Chondrocyte (in vitro differentiated cells): ENCODE measurements around the gene CD8A. TPM values are rescaled to one million over a fixed set of nuclear protein-coding genes. Genes with fewer than 3 reads are reported as not detected.

Experiments
- DNase-seq: peaks from one replicate; pipeline ENCODE4 v3.0.0; 2021; ENCODE audit warnings: mixed read lengths, low spot score
- H3K27ac Mint-ChIP-seq: one replicate; pipeline ENCODE4 v1.8.0; 2021; ENCODE audit warnings: mild to moderate bottlenecking, moderate library complexity, mixed read lengths; ENCODE audit not compliant: unreplicated experiment
- H3K27me3 Mint-ChIP-seq: 2 replicates; pipeline ENCODE4 v1.8.0; 2021; ENCODE audit warnings: low read depth, mixed read lengths
- H3K36me3 Mint-ChIP-seq: 2 replicates; pipeline ENCODE4 v1.8.0; 2021; ENCODE audit warnings: low read depth, mixed read lengths
- H3K4me1 Mint-ChIP-seq: 2 replicates; pipeline ENCODE4 v1.8.0; 2021; ENCODE audit warnings: low read depth, mild to moderate bottlenecking, mixed read lengths
- H3K4me3 Mint-ChIP-seq: one replicate; pipeline ENCODE4 v1.8.0; 2021; ENCODE audit warnings: mild to moderate bottlenecking, moderate library complexity, mixed read lengths; ENCODE audit not compliant: unreplicated experiment
- H3K9me3 Mint-ChIP-seq: 2 replicates; pipeline ENCODE4 v1.8.0; 2021; ENCODE audit warnings: low read depth, mixed read lengths
- CTCF ChIP-seq: fragments of 200-600 bp; sonication (generic); IDR thresholded peaks from 2 replicates; pipeline ENCODE4 v1.5.0; 2021; ENCODE audit warnings: antibody characterized with exemption, mild to moderate bottlenecking, moderate library complexity
- total RNA-seq: library from RNA; stranded (reverse); gene quantifications from 3 replicates; pipeline ENCODE4 v1.2.1, GENCODE V29; 2021

The CD8A gene
- total RNA-seq, 1 donor from 2014 or later = not detected

- Mint-ChIP-seq H3K9me3 (no peaks in the 10 kb centered on the region), H3K27ac (no peak overlapping the region), H3K4me1 (no peaks in the 10 kb centered on the region), H3K36me3 (peaks cover 24% of the 10 kb centered on the region), H3K4me3 (no peak overlapping the region), H3K27me3 (no peaks in the 10 kb centered on the region)
- DNase-seq = no peak
- no peak for TF ChIP-seq CTCF
Measured at GRCh38 chr2:86772611-86773010, 18.1 kb downstream of the CD8A start.

- TF ChIP-seq CTCF = no peak
- peaks cover 25% of the 10 kb centered on the region for H3K36me3 Mint-ChIP-seq
- DNase-seq = no peak
- no peaks in the 10 kb centered on the region for H3K9me3 Mint-ChIP-seq
- H3K4me1 Mint-ChIP-seq = no peaks in the 10 kb centered on the region
- H3K27me3 Mint-ChIP-seq = no peaks in the 10 kb centered on the region
- H3K4me3 Mint-ChIP-seq = no peak overlapping the region
- no peak overlapping the region for H3K27ac Mint-ChIP-seq
Measured at GRCh38 chr2:86770816-86771301, 19.9 kb downstream of the CD8A start.

GRCh38 chr2:86769838-86770237 lies 20.9 kb downstream of the CD8A start:
- TF ChIP-seq CTCF = no peak
- Mint-ChIP-seq H3K9me3 (no peaks in the 10 kb centered on the region), H3K36me3 (peaks cover 25% of the 10 kb centered on the region), H3K4me3 (no peak overlapping the region), H3K4me1 (peaks cover 1% of the 10 kb centered on the region), H3K27ac (no peak overlapping the region), H3K27me3 (no peaks in the 10 kb centered on the region)
- no peak for DNase-seq

GRCh38 chr2:86768189-86768949 lies 22.3 kb downstream of the CD8A start:
- no peaks in the 10 kb centered on the region for H3K9me3 Mint-ChIP-seq

GRCh38 chr2:86765310-86765695 lies 25.4 kb downstream of the CD8A start:
- Mint-ChIP-seq H3K27ac (no peak overlapping the region), H3K4me3 (no peak overlapping the region), H3K4me1 (peaks cover 5% of the 10 kb centered on the region), H3K27me3 (no peaks in the 10 kb centered on the region), H3K9me3 (no peaks in the 10 kb centered on the region), H3K36me3 (peaks cover 3% of the 10 kb centered on the region)
- TF ChIP-seq CTCF = no peak
- DNase-seq = no peak

More at GRCh38 chr2:86768189-86768949, 22.3 kb downstream of the CD8A start:
- Mint-ChIP-seq H3K27ac (no peak overlapping the region), H3K36me3 (peaks cover 19% of the 10 kb centered on the region), H3K27me3 (no peaks in the 10 kb centered on the region), H3K4me1 (peaks cover 5% of the 10 kb centered on the region), H3K4me3 (no peak overlapping the region)
- TF ChIP-seq CTCF = no peak
- DNase-seq = no peak
